GM23338 (cell line): ENCODE measurements around the gene WNT9A. TPM values are rescaled to one million over a fixed set of nuclear protein-coding genes. Genes with fewer than 3 reads are reported as not detected.

Experiments
- ATAC-seq: fragments of 200-7000 bp; cut with Tn5 transposase; 3 replicates; pipeline ENCODE4 v1.9.1; 2020
- DNase-seq: peaks from one replicate; pipeline ENCODE4 v3.0.0-alpha.2; 2015; ENCODE audit warnings: low spot score
- H2AFZ ChIP-seq: fragments of 200-600 bp; sonication (generic); 2 replicates; pipeline ENCODE4 v1.8.0; 2016; ENCODE audit warnings: antibody characterized with exemption, mild to moderate bottlenecking, moderate library complexity
- H3F3A ChIP-seq: fragments of 200-600 bp; sonication (generic); replicated peaks from 2 replicates; pipeline ENCODE4 v1.8.0; 2017; ENCODE audit warnings: antibody characterized with exemption, mixed run types, low read depth
- H3K27ac ChIP-seq: fragments of 200-600 bp; sonication (generic); 2 replicates; pipeline ENCODE4 v1.6.1; 2016; ENCODE audit warnings: low read depth
- H3K27me3 ChIP-seq: fragments of 200-600 bp; sonication (generic); 2 replicates; pipeline ENCODE4 v1.8.0; 2016; ENCODE audit warnings: mild to moderate bottlenecking, mixed run types, moderate library complexity; ENCODE audit not compliant: insufficient read depth
- H3K36me3 ChIP-seq: fragments of 200-600 bp; sonication (generic); 2 replicates; pipeline ENCODE4 v1.8.0; 2016; ENCODE audit warnings: mild to moderate bottlenecking; ENCODE audit not compliant: insufficient read depth
- H3K4me1 ChIP-seq: fragments of 200-600 bp; sonication (generic); 2 replicates; pipeline ENCODE4 v1.8.0; 2016; ENCODE audit warnings: mild to moderate bottlenecking, moderate library complexity; ENCODE audit not compliant: insufficient read depth
- H3K4me2 ChIP-seq: fragments of 200-600 bp; sonication (generic); 2 replicates; pipeline ENCODE4 v1.7.1; 2017; ENCODE audit warnings: mixed run types
- H3K4me3 ChIP-seq: fragments of 200-600 bp; sonication (generic); 2 replicates; pipeline ENCODE4 v1.6.1; 2016; ENCODE audit warnings: mixed run types
- H3K79me2 ChIP-seq: fragments of 200-600 bp; sonication (generic); replicated peaks from 2 replicates; pipeline ENCODE4 v1.8.0; 2017; ENCODE audit warnings: mild to moderate bottlenecking; ENCODE audit not compliant: insufficient read depth
- H3K9me2 ChIP-seq: fragments of 200-600 bp; sonication (generic); 2 replicates; pipeline ENCODE4 v1.8.0; 2017; ENCODE audit not compliant: insufficient read depth
- H4K20me1 ChIP-seq: fragments of 200-600 bp; sonication (generic); replicated peaks from 2 replicates; pipeline ENCODE4 v1.8.0; 2017; ENCODE audit warnings: mild to moderate bottlenecking; ENCODE audit not compliant: insufficient read depth
- H3K27ac Mint-ChIP-seq: 2 replicates; pipeline ENCODE4 v1.8.0; 2020; ENCODE audit warnings: inconsistent platforms, mild to moderate bottlenecking, moderate library complexity, mixed read lengths
- H3K27me3 Mint-ChIP-seq: 3 replicates; pipeline ENCODE4 v1.8.0; 2022; ENCODE audit warnings: low read depth, mild to moderate bottlenecking, moderate library complexity, mixed read lengths, inconsistent platforms; ENCODE audit not compliant: insufficient read depth, poor library complexity
- H3K36me3 Mint-ChIP-seq: 3 replicates; pipeline ENCODE4 v1.8.0; 2021; ENCODE audit warnings: low read depth, mild to moderate bottlenecking, inconsistent platforms, moderate library complexity, mixed read lengths
- H3K4me1 Mint-ChIP-seq: 3 replicates; pipeline ENCODE4 v1.8.0; 2020; ENCODE audit warnings: mild to moderate bottlenecking, inconsistent platforms, mixed read lengths
- H3K4me3 Mint-ChIP-seq: 3 replicates; pipeline ENCODE4 v1.8.0; 2021; ENCODE audit warnings: moderate library complexity, mild to moderate bottlenecking, inconsistent platforms, mixed read lengths
- H3K9me3 Mint-ChIP-seq: 3 replicates; pipeline ENCODE4 v1.8.0; 2020; ENCODE audit warnings: moderate library complexity, mild to moderate bottlenecking, inconsistent platforms, mixed read lengths
- CREB1 ChIP-seq: fragments of 250-450 bp; sonication (Bioruptor Pico); IDR thresholded peaks from 2 replicates; pipeline ENCODE4 v1.5.0; 2020; ENCODE audit warnings: low read depth, mild to moderate bottlenecking, moderate library complexity
- CTCF ChIP-seq, 2 experiments: fragments of 200-600 bp in 1 of 2; sonication (generic) in 1 of 2; conservative IDR thresholded peaks; 2 replicates each; pipeline versions ENCODE4 v1.5.1 to v1.6.1; 2016 to 2017; ENCODE audit warnings: antibody characterized with exemption in 2 of 2, low read depth in 2 of 2, mild to moderate bottlenecking in 2 of 2, moderate library complexity in 1 of 2
- ETS1 ChIP-seq: IDR thresholded peaks from 2 replicates; pipeline ENCODE4 v1.6.1; 2016; ENCODE audit warnings: antibody characterized with exemption
- EZH2 ChIP-seq: fragments of 200-600 bp; sonication (generic); IDR thresholded peaks from one replicate; pipeline ENCODE4 v1.8.0; 2017; ENCODE audit warnings: antibody characterized with exemption, mild to moderate bottlenecking, low read depth; ENCODE audit not compliant: unreplicated experiment
- EZH2phosphoT487 ChIP-seq: fragments of 200-600 bp; sonication (generic); IDR thresholded peaks from one replicate; pipeline ENCODE4 v1.8.1; 2018; ENCODE audit warnings: antibody characterized with exemption; ENCODE audit not compliant: unreplicated experiment
- JUNB ChIP-seq: IDR thresholded peaks from one replicate; pipeline ENCODE4 v1.6.1; 2016; ENCODE audit warnings: antibody characterized with exemption; ENCODE audit not compliant: unreplicated experiment
- NANOG ChIP-seq: IDR thresholded peaks from 2 replicates; pipeline ENCODE4 v1.6.1; 2016; ENCODE audit warnings: antibody characterized with exemption, borderline replicate concordance
- POLR2AphosphoS5 ChIP-seq: IDR thresholded peaks from 2 replicates; pipeline ENCODE4 v1.6.1; 2016; ENCODE audit warnings: antibody characterized with exemption, low read depth
- REST ChIP-seq: IDR thresholded peaks from one replicate; pipeline ENCODE4 v1.6.1; 2018; ENCODE audit warnings: antibody characterized with exemption; ENCODE audit not compliant: unreplicated experiment
- STAT1 ChIP-seq: IDR thresholded peaks from one replicate; pipeline ENCODE4 v1.6.1; 2016; ENCODE audit warnings: antibody characterized with exemption; ENCODE audit not compliant: unreplicated experiment
- ZNF114 ChIP-seq: fragments of 250-450 bp; sonication (Bioruptor Pico); IDR thresholded peaks from 2 replicates; pipeline ENCODE4 v1.5.0; 2020; ENCODE audit warnings: mild to moderate bottlenecking, moderate library complexity
- ZNF331 ChIP-seq: fragments of 250-450 bp; sonication (Bioruptor Pico); IDR thresholded peaks from 2 replicates; pipeline ENCODE4 v1.5.0; 2020; ENCODE audit warnings: low read depth, mild to moderate bottlenecking, moderate library complexity
- ZNF462 ChIP-seq: fragments of 250-450 bp; sonication (Bioruptor Pico); IDR thresholded peaks from 2 replicates; pipeline ENCODE4 v1.5.0; 2020; ENCODE audit warnings: mild to moderate bottlenecking, moderate library complexity
- polyA plus RNA-seq: library from polyadenylated mRNA; unstranded; fragments of >200 nt; fragmentation: Nextera tagmentation; extraction: Ambion mirVana; gene quantifications from 2 replicates; pipeline ENCODE4 v1.2.1, GENCODE V29; 2016
- total RNA-seq: library from RNA; depleted of rRNA; stranded (reverse); fragments of >200 nt; shearing (Covaris generic); gene quantifications from 2 replicates; pipeline ENCODE4 v1.2.3, GENCODE V29; 2014

Gene WNT9A
- total and polyA plus RNA-seq, 2 experiments from 2014 or later, result 0.06 to 2.0 TPM

GRCh38 chr1:227922501-227923352 lies 25.0 kb downstream of the WNT9A start:
- no peak overlapping the region for H2AFZ ChIP-seq
- no peak overlapping the region for H3K27ac Mint-ChIP-seq
- no peak overlapping the region for H3K4me2 ChIP-seq
- DNase-seq, result no peak
- ATAC-seq, result peak; percentile 45
- no peaks in the 10 kb centered on the region for H3F3A ChIP-seq
- H3K4me1 Mint-ChIP-seq, result peaks cover 15% of the 10 kb centered on the region
- TF ChIP-seq EZH2 (no peak), ZNF114 (CRISPR knock-in tag) (no peak), ETS1 (no peak), CREB1 (CRISPR knock-in tag) (no peak), NANOG (no peak), POLR2AphosphoS5 (no peak), ZNF331 (CRISPR knock-in tag) (no peak), REST (no peak), CTCF (conservative IDR thresholded peaks at IDR 0.05; ENCODE audit: low read depth in 2 of 2) (no peak), ZNF462 (CRISPR knock-in tag) (no peak), STAT1 (no peak), EZH2phosphoT487 (no peak), JUNB (no peak)
- no peaks in the 10 kb centered on the region for H3K9me2 ChIP-seq
- no peaks in the 10 kb centered on the region for H3K9me3 Mint-ChIP-seq
- no peak overlapping the region for H3K4me3 ChIP-seq
- H3K27ac ChIP-seq, result no peak overlapping the region
- no peaks in the 10 kb centered on the region for H3K36me3 ChIP-seq
- H3K27me3 ChIP-seq, result no peaks in the 10 kb centered on the region
- H3K36me3 Mint-ChIP-seq, result no peaks in the 10 kb centered on the region
- H3K4me3 Mint-ChIP-seq, result no peak overlapping the region
- no peaks in the 10 kb centered on the region for H3K79me2 ChIP-seq
- H3K4me1 ChIP-seq, result no peaks in the 10 kb centered on the region
- no peaks in the 10 kb centered on the region for H4K20me1 ChIP-seq
- peaks cover 7% of the 10 kb centered on the region for H3K27me3 Mint-ChIP-seq
